HepG2 (cell line): ENCODE results near the gene HYCC2. TPM values are rescaled to one million over a fixed set of nuclear protein-coding genes. Genes with fewer than 3 reads are reported as not detected.

Source experiments
- BCL6 ChIP-seq: IDR thresholded peaks from 2 replicates; pipeline ENCODE4 v1.6.1; 2016; ENCODE audit warnings: missing genetic modification reagents, missing compliant biosample characterization
- CEBPG ChIP-seq: IDR thresholded peaks from 2 replicates; pipeline ENCODE4 v1.6.1; 2016
- EP300 ChIP-seq, 3 experiments: sonication (generic) in 1 of 3; formaldehyde crosslinking in 1 of 3; IDR thresholded peaks; 2 replicates each; pipeline versions ENCODE4 v1.5.1 to v1.6.1; 2011 to 2020; ENCODE audit warnings: low read depth in 2 of 3, low read length in 2 of 3, borderline replicate concordance in 1 of 3, improper control_type of control experiment in 1 of 3, mild to moderate bottlenecking in 1 of 3, missing genetic modification reagents in 1 of 3, moderate library complexity in 1 of 3
- GPN1 ChIP-seq: sonication (generic); formaldehyde crosslinking; IDR thresholded peaks from 2 replicates; pipeline ENCODE4 v1.5.1; 2020; ENCODE audit warnings: missing genetic modification reagents, borderline replicate concordance
- HNF1A ChIP-seq, 2 experiments: sonication (generic) in 1 of 2; formaldehyde crosslinking in 1 of 2; IDR thresholded peaks; 2 replicates each; pipeline versions ENCODE4 v1.4.0 to v1.6.1; 2016 to 2020; ENCODE audit warnings: borderline replicate concordance in 1 of 2, low read depth in 1 of 2, mild to moderate bottlenecking in 1 of 2, missing genetic modification reagents in 1 of 2
- KLF16 ChIP-seq, 2 experiments: sonication (generic) in 1 of 2; formaldehyde crosslinking in 1 of 2; IDR thresholded peaks; 2 replicates each; pipeline versions ENCODE4 v1.6.1 to v1.8.0; 2016 to 2023; ENCODE audit warnings: missing genetic modification reagents in 2 of 2, missing compliant biosample characterization in 1 of 2
- MBD4 ChIP-seq: IDR thresholded peaks from 2 replicates; pipeline ENCODE4 v1.6.1; 2012; ENCODE audit warnings: low read length, inconsistent platforms, borderline replicate concordance
- RXRB ChIP-seq: IDR thresholded peaks from 2 replicates; pipeline ENCODE4 v1.6.1; 2016; ENCODE audit warnings: borderline replicate concordance, missing genetic modification reagents, missing compliant biosample characterization
- SCMH1 ChIP-seq: sonication (generic); formaldehyde crosslinking; IDR thresholded peaks from 2 replicates; pipeline ENCODE4 v1.9.0; 2021; ENCODE audit warnings: missing genetic modification reagents, mild to moderate bottlenecking, borderline replicate concordance
- THRA ChIP-seq: sonication (generic); formaldehyde crosslinking; IDR thresholded peaks from 2 replicates; pipeline ENCODE4 v1.4.0; 2020; ENCODE audit warnings: missing genetic modification reagents, borderline replicate concordance
- ZNF224 ChIP-seq: sonication (generic); formaldehyde crosslinking; IDR thresholded peaks from 2 replicates; pipeline ENCODE4 v1.5.0; 2020; ENCODE audit warnings: mild to moderate bottlenecking, missing genetic modification reagents
- polyA plus RNA-seq, 8 experiments: library from polyadenylated mRNA; depleted of rRNA in 3 of 8; stranded (reverse) in 7 of 8; unstranded in 1 of 8; fragments of >200 nt; fragmentation: Illumina TruSeq in 4 of 8; extraction: Trizol in 4 of 8; gene quantifications; 2 replicates each; pipeline versions ENCODE4 v1.2.1 to v1.2.3, GENCODE V29; 2011 to 2016; ENCODE audit warnings: low read depth in 4 of 8, missing spikeins in 1 of 8, mixed read lengths in 1 of 8; ENCODE audit not compliant: insufficient read depth in 1 of 8
- total RNA-seq, 5 experiments: library from RNA; depleted of rRNA; stranded (reverse); fragments of >200 nt; fragmentation: Illumina TruSeq; extraction: Trizol; gene quantifications; 2 replicates each; pipeline ENCODE4 v1.2.3, GENCODE V29; 2016; ENCODE audit warnings: low read depth in 1 of 5
- TF ChIP-seq, protein P1 (sequence below): IDR thresholded peaks from 2 replicates; pipeline ENCODE4 v1.4.0; 2020; ENCODE audit warnings: mild to moderate bottlenecking, missing genetic modification reagents
- TF ChIP-seq, protein P2 (sequence below): IDR thresholded peaks from 2 replicates; pipeline ENCODE4 v1.6.1; 2016

The HYCC2 gene
- total and polyA plus RNA-seq, 2 of the 13 experiments (the other 11 are each of a cell fraction or from before 2014, with no cell fraction given) = 4.7 to 13.9 TPM

DNA sequence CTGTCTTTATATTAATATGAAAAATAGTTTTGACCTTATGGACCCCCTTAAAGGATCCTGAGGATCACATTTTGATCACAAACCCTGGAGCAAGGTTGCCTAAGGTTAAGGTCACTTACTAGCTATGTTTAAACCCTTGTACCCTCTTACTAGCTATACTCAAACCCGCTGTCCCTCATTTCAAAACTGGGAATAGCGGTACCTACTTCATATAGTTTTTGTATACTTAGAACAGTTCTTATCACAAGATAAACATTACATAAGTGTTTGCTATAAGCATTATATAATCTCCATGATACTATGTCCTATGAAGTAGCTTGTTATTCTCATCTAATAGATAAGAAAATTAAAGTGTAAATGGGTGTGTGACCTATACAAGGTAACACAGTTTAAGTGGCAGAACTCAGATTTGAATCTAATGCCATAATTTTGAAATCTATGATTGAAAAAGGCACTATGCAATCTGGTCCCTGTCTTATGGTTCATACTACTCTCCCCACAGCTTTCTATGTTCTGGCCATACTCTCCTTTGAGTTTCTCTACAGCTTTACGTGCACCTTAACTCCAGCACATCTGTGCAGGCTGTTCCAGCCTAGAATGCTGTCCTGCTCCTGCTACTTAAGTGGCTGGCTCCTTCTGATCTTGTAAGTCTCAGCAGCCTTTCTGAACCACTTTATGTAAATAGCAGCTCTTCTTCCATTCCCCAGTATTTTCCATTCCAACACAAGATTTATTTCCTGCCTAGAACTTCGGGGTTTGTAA lies 30.4 kb downstream of the HYCC2 start (continued):
- TF ChIP-seq SCMH1 (CRISPR knock-in tag) (no peak), KLF16 (CRISPR knock-in tag; IDR thresholded peaks at IDR 0.05) (peak in 1 of 2 experiments; percentile 39; a peak in 1 of 4 replicates), THRA (CRISPR knock-in tag) (peak; percentile 96), RXRB (CRISPR knock-in tag) (peak; percentile 89), MBD4 (no peak), EP300 (IDR thresholded peaks at IDR 0.05; ENCODE audit: low read depth in 2 of 2, low read length in 2 of 2) (peak in 1 of 2 experiments; percentile 69; a peak in 1 of 4 replicates), EP300 (CRISPR knock-in tag; IDR thresholded peaks at IDR 0.05; ENCODE audit: borderline replicate concordance) (no peak), HNF1A (IDR thresholded peaks at IDR 0.05; ENCODE audit: low read depth) (no peak), HNF1A (CRISPR knock-in tag; IDR thresholded peaks at IDR 0.05; ENCODE audit: borderline replicate concordance) (peak; percentile 15; the same call in 1 of the 2 replicates), GPN1 (no peak), ZNF224 (CRISPR knock-in tag) (no peak), BCL6 (CRISPR knock-in tag) (peak; percentile 83), CEBPG (CRISPR knock-in tag) (peak; percentile 60; the same call in 1 of the 2 replicates)
- TF ChIP-seq, protein P1, sequence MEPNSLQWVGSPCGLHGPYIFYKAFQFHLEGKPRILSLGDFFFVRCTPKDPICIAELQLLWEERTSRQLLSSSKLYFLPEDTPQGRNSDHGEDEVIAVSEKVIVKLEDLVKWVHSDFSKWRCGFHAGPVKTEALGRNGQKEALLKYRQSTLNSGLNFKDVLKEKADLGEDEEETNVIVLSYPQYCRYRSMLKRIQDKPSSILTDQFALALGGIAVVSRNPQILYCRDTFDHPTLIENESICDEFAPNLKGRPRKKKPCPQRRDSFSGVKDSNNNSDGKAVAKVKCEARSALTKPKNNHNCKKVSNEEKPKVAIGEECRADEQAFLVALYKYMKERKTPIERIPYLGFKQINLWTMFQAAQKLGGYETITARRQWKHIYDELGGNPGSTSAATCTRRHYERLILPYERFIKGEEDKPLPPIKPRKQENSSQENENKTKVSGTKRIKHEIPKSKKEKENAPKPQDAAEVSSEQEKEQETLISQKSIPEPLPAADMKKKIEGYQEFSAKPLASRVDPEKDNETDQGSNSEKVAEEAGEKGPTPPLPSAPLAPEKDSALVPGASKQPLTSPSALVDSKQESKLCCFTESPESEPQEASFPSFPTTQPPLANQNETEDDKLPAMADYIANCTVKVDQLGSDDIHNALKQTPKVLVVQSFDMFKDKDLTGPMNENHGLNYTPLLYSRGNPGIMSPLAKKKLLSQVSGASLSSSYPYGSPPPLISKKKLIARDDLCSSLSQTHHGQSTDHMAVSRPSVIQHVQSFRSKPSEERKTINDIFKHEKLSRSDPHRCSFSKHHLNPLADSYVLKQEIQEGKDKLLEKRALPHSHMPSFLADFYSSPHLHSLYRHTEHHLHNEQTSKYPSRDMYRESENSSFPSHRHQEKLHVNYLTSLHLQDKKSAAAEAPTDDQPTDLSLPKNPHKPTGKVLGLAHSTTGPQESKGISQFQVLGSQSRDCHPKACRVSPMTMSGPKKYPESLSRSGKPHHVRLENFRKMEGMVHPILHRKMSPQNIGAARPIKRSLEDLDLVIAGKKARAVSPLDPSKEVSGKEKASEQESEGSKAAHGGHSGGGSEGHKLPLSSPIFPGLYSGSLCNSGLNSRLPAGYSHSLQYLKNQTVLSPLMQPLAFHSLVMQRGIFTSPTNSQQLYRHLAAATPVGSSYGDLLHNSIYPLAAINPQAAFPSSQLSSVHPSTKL (CRISPR knock-in tag) = peak; percentile 85
- TF ChIP-seq, protein P2, sequence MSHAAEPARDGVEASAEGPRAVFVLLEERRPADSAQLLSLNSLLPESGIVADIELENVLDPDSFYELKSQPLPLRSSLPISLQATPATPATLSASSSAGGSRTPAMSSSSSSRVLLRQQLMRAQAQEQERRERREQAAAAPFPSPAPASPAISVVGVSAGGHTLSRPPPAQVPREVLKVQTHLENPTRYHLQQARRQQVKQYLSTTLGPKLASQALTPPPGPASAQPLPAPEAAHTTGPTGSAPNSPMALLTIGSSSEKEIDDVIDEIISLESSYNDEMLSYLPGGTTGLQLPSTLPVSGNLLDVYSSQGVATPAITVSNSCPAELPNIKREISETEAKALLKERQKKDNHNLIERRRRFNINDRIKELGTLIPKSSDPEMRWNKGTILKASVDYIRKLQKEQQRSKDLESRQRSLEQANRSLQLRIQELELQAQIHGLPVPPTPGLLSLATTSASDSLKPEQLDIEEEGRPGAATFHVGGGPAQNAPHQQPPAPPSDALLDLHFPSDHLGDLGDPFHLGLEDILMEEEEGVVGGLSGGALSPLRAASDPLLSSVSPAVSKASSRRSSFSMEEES = no peak
